GM21737 (cell line): ENCODE measurements around the gene ECHDC3.

Source experiments
- ATAC-seq: cut with Tn5 transposase; IDR thresholded peaks from one replicate; pipeline ENCODE4 v1.9.1; 2021; ENCODE audit warnings: mild to moderate bottlenecking, moderate library complexity; ENCODE audit not compliant: unreplicated experiment

Gene ECHDC3

DNA sequence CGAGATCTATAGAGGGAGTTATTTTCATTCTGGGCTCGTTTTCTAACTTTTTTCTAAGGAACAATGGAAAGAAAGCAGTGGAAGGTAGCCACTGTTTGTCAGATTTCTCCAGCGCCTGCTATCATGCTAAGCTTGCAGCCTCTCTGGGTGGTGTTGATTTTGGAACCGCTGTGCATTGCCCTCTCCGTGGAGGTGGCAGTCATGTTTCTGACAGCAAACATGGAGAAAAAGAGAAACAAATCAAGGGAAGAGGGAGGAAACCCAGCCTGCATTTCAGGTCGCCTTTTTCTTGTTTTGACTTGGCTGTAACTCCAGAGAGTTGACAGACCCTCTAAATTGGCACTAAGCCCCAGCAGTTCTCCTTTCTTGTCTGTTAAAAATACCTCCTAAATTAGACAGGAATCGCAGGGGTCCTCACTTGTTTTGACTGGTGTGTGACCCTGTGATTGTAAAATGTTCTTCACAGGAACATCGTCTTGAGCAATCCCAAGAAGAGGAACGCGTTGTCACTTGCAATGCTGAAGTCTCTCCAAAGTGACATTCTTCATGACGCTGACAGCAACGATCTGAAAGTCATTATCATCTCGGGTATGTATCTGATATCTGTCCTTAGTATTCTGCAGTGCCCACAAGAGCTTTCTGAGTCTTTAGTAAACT, 4.8 kb downstream of the ECHDC3 start:
- ATAC-seq, result no peak

DNA sequence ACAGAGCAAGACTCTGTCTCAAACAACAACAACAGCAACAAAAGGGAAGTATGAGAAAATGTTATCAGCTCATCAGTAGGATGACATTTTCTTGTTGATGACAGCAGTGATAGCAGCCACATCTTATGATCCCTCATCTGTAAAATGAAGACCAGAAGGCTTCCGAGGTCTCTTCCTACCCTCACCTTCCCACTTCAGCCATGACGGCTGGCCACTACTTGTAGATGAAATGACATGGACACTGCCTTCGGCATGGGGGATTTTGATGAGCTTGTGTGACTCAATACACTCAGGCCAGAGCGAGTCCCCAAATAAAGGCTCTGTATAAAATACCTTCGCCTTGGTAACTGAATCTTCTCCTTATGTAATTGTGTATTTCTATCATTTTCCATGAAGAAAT, 6.7 kb downstream of the ECHDC3 start:
- no peak for ATAC-seq

DNA sequence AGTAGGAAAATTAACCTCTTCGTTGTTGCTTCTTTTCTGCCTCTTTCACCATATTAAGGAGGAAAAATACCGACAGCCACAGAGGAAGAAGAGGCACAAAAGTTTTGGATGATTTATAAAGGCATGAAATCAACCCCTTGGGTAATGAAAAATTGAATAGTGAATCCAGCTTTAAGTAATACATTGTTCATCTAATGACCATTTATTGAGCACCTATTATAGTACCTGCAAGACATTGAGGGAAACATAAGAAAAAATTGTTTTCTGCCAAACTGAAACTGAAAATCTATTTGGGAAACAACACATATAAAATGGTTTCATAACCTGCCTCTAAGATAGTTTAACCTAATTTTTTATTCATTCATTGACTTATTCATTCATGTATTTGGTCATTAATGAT, 8.2 kb downstream of the ECHDC3 start:
- ATAC-seq, result no peak

DNA sequence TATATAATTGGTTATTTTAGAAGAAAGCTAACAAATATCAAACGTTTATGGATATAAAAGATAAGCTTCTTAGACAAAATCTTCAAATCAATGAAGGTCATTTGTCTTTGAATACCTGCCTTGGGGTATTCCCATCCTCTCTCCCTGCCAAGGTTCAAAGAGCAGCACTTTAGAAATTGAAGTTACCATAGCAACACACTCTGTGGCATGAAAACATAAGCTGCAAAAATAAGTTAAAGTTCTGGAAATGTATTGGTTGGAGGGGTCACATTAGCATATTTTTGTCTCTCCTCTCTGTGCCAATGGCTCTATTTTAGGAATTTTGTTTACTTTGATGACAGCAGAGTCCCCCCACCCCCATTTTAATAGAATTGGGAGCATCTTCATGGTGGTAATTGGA, 12.0 kb downstream of the ECHDC3 start:
- no peak for ATAC-seq

DNA sequence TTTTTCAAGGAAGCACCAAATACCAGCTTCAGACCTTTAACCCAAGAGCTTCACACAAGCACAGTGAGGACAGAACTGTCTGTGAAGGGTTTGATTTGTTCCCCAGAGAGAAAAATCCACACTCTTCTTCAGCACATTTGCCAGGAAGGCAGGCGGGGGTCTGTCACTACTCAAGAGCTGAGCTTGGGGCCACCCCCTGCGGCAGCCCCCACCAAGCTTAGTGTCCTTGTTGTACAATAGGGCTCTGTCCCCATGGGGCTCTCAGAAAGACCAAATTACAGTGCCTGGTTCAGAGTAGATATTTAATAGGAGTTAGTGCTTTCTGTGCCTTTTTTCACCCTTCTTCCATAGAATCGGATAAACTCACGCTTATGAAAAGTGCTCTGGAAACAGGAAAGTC, 12.4 kb downstream of the ECHDC3 start:
- no peak for ATAC-seq

DNA sequence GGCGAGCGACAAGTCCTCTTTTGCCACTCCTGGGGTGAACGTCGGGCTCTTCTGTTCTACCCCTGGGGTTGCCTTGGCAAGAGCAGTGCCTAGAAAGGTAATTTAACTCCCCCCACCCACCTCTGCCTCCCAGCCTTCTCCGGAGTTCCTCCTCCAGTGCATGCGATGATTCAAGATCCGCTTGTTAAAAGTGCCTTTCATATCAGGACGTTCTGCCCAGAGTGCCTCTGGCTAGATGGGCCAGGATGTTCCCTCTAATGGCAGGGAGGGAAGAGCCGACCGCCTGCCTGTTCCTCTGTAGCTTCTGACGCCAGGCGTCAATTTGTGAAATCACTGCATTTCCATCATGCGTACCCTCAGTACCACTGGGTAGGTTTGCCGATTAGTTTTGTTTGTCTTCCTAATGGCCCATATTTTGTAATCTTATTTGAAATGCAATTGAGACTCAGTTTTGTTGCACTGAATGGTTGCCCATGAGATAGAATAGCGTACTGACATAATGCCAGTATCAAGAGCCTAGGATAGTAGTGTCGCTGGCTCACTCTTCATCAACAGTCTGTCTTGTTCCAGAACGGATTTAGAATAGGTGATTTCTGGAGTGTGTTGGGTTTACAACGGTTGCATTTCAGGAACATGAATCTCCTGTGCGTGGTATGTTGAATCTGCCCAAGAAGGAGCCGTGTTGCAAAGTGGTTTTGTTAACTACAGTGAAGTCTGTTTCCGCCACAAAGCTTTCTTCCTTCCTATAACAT, 13.5 kb downstream of the ECHDC3 start:
- ATAC-seq, result no peak

DNA sequence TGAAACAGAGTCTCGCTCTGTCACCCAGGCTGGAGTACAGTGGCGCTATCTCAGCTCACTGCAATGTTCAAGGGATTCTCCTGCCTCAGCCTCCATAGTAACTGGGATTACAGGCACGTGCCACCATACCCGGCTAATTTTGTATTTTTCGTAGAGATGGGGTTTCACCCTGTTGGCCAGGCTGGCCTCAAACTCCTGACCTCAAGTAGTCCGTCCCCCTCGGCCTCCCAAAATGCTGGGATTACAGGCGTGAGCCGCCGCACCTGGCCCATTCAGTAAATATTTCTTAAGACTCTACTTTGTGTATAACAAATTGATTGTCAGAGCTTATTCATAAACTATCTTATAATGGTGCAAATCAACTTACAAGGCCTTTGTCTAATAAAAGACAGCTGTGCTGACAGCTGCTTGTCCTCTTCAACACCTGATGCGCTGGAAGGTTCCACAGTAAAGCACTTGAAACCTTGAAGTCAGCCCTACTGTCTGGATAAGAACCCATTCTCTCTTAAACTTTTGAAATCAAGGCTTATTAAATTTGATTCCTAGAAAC, 14.7 kb downstream of the ECHDC3 start:
- no peak for ATAC-seq

DNA sequence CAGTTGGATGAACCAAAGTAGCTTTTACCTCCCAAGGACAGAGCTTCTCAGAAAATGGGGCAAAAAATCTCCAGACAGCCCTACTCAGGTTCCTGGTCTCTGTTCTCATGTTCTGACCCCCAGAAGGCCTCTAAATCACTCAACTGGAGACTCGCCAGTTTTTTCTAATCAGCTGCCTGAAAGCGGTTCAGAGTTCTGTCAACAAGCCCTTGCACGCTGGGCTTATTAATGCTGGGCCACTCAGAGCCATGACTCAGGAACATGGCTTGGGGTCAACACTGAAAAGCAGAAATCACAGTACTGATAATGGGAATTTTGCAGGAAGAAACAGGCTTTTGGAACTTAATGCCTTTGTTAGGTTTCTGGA, 15.3 kb downstream of the ECHDC3 start:
- no peak for ATAC-seq

DNA sequence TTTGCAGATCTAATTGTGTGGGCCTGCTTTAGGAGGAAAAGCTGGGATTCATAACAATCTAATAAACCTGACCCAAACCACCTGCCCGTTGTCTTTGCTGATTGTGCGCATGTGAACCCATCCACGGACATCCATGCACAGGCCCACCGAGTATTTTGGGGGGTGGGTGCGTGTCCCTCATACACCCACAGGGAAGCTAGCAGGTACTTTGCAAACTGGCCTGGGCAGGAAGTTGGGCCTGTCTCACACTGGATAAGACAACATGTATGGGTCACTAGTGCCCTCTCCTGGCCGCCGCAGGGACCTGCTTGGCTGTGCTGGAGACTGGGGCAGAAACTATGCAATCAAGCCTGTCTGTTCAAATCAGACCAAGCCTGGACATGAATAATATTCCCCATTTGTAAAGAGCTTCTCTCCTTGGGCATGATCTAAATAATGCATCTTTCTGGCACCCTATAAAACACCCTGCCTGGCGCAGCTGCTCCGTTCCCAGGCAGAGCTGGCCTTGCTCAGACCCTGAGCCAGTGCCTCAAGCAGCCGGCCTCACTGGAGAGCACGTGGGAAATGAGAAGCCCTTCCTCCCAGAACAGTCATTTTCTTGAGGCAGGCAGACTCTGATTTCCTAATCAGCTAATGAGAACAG, 15.8 kb downstream of the ECHDC3 start:
- peak; percentile 96 for ATAC-seq

DNA sequence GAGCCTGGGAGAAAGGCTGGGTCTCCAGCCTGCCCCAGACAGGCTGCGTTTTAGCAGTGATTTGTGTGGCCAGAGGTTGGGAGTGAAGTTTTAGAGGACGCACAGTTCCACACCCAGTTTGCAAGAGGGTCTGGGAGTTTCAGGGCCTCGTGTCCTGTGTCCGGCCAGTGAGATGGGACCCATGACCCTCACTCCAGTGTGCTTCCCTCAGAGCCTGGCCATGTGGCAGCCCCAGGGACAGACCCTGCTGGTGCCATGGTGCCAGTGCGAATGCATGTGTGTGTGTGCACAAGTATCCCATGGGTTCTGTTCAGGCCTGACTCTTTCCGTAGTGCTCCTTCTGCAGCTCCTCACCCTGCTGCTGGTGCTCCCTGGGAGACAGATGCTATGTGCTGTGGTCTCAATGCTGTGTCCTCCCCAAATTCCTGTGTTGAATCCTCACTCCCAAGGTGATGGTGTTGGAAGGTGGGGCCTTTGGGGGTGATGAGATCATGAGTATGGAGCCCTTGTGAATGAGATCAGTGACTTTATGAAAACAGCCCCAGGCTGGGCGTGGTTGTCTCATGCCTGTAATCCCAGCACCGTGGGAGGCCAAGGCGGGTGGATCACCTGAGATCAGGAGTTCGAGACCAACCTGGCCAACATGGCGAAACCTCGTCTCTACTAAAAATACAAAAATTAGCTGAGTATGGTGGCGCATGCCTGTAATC, 16.5 kb downstream of the ECHDC3 start:
- ATAC-seq, result no peak

DNA sequence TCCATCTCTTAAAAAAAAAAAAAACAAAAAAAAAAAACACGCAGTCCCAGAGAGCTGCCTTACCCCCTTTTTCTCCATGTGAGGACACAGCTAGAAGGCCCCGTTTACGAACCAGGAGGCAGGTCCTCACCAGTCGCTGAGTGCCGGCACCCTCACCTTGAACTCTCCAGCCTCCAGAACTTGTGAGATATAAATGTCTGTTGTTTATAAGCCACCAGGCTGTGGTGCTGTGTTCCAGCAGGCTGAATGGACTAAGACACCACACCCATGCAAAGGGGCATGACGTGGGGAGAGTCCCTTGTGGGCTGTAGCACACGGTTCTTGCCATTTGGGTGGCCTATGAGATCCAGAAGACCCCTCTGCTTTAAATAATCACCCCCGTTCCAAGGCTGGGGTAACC, 17.2 kb downstream of the ECHDC3 start:
- ATAC-seq, result no peak

DNA sequence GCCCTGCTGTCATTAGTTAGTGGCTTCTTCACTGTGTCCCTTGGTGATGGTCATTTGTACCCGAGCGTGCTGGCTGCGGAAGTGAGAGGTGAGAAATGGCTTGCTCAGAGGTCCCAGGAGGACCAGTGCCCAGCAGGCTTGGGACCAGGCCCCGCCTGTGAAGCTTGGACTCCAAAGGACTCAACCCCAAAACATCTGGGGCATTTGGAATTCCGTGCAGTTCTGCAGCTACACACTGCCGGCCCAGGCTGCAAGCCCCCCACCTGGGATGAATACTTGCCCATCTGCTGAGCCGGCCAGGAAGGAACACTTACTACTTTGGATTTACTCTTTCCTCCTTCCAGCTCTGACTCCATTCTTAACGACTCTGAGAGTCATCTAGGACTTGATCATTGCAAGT, 18.0 kb downstream of the ECHDC3 start:
- ATAC-seq, result no peak

DNA sequence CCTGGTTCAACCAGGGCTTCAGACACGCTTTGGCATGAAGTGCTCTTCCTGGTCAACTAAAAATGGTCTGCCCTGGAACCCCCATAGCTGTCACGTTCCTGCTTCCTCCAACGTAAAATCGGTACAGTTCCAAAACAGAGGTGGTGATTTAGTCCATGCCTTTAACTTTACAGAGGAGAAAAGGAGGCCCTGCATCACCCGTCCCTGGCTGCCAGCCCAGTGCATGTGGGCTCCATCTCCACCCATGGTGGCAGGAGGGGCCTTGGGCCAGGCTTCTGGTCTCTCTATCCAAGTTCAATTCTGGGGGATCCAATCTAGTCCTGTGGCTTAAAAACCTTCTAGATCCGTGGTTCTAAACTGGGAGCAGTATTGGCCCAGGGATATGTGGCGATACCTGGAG, 18.7 kb downstream of the ECHDC3 start:
- no peak for ATAC-seq

DNA sequence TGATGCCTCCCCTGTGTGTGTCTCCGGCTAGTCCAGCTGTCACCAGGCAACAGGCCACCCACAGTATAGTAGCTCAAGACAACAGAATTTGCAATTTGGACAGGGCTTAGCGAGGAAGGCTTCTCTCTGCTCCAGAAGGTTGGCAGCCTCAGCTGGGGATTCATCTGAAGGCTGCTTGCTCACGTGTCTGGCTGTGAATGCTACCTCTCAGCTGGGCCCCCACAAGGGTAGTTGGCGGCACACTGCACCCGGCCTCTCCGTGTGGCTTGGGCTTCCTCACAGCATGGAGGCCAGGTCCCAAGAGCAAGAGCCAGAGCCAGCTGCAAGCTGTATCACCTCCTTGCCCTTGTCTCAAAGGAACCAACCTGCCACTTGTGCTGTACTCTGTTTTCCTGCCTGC, 19.2 kb downstream of the ECHDC3 start:
- no peak for ATAC-seq

DNA sequence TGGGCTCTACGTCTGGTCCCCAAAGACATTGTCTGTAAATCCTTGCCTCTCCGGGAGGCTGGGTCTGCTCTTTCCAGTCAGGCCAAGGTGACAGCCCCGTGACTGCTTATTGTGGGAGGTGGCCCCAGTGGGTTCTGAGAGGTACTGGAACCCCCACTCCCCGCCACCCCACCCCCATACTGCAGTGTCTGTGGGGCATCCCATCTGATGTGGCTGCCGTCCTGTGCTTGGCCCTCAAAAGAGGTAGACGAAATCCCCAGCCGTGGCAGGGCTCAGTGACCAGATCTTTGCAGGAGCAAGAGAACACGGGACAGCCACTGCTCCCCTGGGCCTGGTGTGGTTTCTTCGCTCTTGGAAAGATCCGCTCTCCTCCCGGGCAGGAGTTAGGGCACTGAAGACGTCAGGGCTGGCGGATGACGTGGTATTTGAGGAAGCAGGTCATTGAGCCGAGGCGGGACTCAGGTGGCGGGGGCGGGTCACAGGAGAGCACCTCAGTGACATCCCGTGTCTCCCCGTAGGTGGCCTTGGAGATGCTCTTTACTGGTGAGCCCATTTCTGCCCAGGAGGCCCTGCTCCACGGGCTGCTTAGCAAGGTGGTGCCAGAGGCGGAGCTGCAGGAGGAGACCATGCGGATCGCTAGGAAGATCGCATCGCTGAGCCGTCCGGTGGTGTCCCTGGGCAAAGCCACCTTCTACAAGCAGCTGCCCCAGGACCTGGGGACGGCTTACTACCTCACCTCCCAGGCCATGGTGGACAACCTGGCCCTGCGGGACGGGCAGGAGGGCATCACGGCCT, 20.7 kb downstream of the ECHDC3 start:
- ATAC-seq, result no peak

DNA sequence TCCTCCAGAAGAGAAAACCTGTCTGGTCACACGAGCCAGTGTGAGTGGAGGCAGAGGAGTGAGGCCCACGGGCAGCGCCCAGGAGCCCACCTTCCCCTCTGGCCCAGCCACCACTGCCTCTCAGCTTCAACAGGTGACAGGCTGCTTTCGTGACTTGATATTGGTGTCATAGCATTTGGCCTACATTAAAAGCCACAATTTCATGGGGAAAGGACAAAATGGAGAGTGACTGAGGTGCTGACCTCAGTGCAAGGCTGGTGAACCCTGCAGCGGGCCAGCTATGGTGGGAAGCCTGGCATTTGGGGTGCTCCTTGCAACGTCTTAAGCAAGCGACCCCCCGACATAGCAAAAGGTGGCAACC, 21.3 kb downstream of the ECHDC3 start:
- ATAC-seq, result no peak

DNA sequence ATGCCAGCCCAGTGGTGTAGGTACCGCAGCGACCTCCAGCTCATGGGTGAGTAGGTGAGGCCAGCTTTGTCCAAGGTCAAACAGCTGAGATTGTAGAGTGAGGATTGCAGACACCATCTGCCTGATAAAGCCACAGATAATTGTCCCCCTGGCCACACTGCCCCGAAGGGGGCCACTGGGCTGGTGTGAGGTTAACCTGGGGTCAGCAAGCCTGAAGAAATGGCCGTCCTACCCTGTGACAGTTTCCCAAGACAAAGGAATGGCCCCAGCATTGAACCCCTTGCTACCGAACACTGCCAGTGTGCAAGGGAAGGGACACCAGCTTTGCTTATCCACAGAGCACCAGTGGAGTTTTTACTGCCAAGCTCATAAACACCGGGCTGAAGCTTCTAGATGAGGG, 23.0 kb downstream of the ECHDC3 start:
- ATAC-seq, result no peak

DNA sequence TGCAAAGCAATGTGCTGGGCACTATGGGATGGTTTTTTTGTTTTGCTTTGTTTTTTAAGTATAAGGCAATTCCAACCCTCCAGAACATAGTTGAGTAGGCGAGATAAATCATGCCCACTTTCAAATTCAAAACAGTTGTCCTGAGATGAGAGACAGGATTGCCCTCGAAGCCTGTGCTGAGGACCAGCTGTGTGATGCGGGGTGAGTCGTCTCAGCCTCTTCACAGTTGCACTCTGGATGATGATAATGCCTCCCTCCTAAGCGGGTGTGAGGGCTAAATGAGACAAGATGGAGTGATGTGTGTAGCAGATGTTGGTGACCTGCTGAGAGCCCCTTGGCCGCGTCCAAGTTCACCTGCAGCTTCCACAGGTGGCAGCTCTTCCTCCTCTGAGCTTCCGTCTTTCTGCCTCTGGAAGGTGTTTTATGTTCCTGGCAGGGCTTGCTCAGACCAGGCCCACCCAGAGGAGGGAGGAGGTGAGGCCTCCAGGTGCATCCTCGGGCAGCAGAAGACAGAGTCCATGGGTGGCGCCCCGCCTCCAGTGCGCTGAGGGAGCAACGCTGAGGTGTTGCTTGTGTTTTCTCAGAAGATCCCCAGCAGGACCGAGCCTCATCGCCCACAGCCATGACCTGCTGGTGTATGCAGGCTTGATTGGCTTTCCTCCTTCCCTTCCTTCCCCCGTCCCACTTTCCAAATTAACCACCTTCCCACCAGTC, 30.6 kb downstream of the ECHDC3 start:
- ATAC-seq, result no peak

DNA sequence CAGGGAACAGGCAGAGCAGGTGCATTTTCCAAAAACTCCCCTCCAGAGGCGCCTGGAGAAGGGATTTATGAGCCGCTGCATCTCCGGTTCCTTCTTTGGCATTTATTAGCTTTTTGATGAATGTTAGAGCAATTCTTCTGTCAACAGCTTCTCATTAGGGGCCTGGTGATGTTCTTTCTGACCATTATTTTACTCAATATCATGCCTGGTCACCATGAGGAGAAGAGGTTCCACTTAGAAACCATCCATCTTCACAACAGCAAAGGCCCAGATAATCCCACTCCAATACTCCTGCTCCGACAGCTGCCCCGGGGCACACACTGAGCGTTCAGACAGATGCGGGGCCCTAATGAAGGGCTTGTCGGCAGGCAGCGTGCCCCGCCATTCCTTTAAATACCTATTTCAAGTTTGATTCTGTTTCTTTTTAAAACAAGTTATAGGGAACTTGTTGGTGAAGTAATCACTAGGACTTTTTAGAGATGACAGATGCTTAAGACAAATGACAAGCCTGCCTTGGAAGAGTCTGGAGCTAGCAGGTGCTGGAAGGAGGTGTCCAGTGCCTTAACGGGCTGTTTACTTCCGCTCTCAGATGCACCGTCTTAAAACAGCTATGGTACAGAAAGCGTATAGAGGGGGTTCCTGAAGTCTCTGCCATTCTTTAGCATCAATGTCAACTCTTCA, 31.7 kb downstream of the ECHDC3 start:
- ATAC-seq, result no peak

DNA sequence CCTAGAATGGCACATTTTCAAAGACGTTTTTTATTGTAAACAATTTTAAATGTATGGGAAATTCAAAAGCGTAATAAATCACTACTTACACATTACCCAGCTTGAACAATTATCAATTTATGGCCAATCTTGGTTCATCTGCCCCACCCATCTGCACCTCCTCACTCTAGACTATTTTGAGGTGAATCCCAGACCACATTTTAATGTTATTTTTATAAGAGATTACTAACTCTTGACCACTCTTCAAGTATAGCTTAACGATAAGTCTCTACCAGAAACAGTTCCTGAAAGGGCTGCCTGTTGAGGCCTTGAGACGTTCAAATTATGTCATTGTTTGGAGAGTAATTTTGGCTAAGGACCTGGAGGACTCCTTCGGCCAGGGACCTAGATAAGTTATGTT, 33.2 kb downstream of the ECHDC3 start:
- ATAC-seq, result no peak
